ENCODE results near the gene CCDC88C.

CCDC88C gene

GRCh38 chr14:91371011-91371989 lies 46.3 kb downstream of the CCDC88C start:
- no peak for TF ChIP-seq CTCF (IDR thresholded peaks at IDR 0.05; ENCODE audit: low read depth, low read length, missing control alignments)
- DNase-seq (ENCODE audit: low read depth), result no peak
- peak overlapping the region; percentile 3 for H3K4me3 ChIP-seq (ENCODE audit: low read depth, low read length)

- H3K4me3 ChIP-seq (ENCODE audit: low read depth, low read length), result peak overlapping the region; percentile 15
- TF ChIP-seq CTCF (IDR thresholded peaks at IDR 0.05; ENCODE audit: low read depth, low read length, missing control alignments), result no peak
- DNase-seq (ENCODE audit: low read depth), result no peak
Measured at GRCh38 chr14:91369628-91370445, 47.8 kb downstream of the CCDC88C start.

- no peak overlapping the region for H3K4me3 ChIP-seq (ENCODE audit: low read depth, low read length)
- no peak for TF ChIP-seq CTCF (IDR thresholded peaks at IDR 0.05; ENCODE audit: low read depth, low read length, missing control alignments)
- DNase-seq (ENCODE audit: low read depth), result no peak
Measured at GRCh38 chr14:91368776-91369416, 48.7 kb downstream of the CCDC88C start.

- no peak for TF ChIP-seq CTCF (IDR thresholded peaks at IDR 0.05; ENCODE audit: low read depth, low read length, missing control alignments)
- peak; percentile 94 for DNase-seq (ENCODE audit: low read depth)
- H3K4me3 ChIP-seq (ENCODE audit: low read depth, low read length), result peak overlapping the region; percentile 13; the same call in 1 of the 2 replicates
Measured at GRCh38 chr14:91367173-91368171, 50.1 kb downstream of the CCDC88C start.

- no peak for DNase-seq (ENCODE audit: low read depth)
- no peak overlapping the region for H3K4me3 ChIP-seq (ENCODE audit: low read depth, low read length)
- TF ChIP-seq CTCF (IDR thresholded peaks at IDR 0.05; ENCODE audit: low read depth, low read length, missing control alignments), result no peak
Measured at GRCh38 chr14:91366749-91367148, 50.9 kb downstream of the CCDC88C start.

GRCh38 chr14:91365552-91365951 lies 52.1 kb downstream of the CCDC88C start:
- TF ChIP-seq CTCF (IDR thresholded peaks at IDR 0.05; ENCODE audit: low read depth, low read length, missing control alignments), result no peak
- DNase-seq (ENCODE audit: low read depth), result no peak
- H3K4me3 ChIP-seq (ENCODE audit: low read depth, low read length), result peak overlapping the region; percentile 7; the same call in 1 of the 2 replicates
